Measurements from ENCODE around the gene FAM120A.

Gene FAM120A

GRCh38 chr9:93565089-93565488, 113.6 kb downstream of the FAM120A start:
- no peak for DNase-seq

- peak; percentile 97 for DNase-seq
These were observed 115.2 kb downstream of the FAM120A start for GRCh38 chr9:93566408-93567270.

GRCh38 chr9:93567271-93567959, 115.9 kb downstream of the FAM120A start:
- no peak for DNase-seq

GRCh38 chr9:93568169-93568568, 116.7 kb downstream of the FAM120A start:
- no peak for DNase-seq

- no peak for DNase-seq
These were observed 118.2 kb downstream of the FAM120A start for GRCh38 chr9:93569621-93570174.

- DNase-seq, result no peak
These were observed 120.7 kb downstream of the FAM120A start for GRCh38 chr9:93572221-93572620.

GRCh38 chr9:93572636-93573515, 121.4 kb downstream of the FAM120A start:
- DNase-seq, result no peak

- no peak for DNase-seq
These were observed 122.0 kb downstream of the FAM120A start for GRCh38 chr9:93573516-93573828.

- DNase-seq, result no peak
These were observed 122.8 kb downstream of the FAM120A start for GRCh38 chr9:93574091-93574899.

- no peak for DNase-seq
These were observed 123.7 kb downstream of the FAM120A start for GRCh38 chr9:93574900-93575795.

GRCh38 chr9:93575796-93576257, 124.3 kb downstream of the FAM120A start:
- DNase-seq, result peak; percentile 64

- peak; percentile 42 for DNase-seq
These were observed 125.0 kb downstream of the FAM120A start, which contains the start of gene PHF2 for GRCh38 chr9:93576258-93577077. Gene PHF2 (plus strand): TSS chr9:93576584. CDS start chr9:93576774, 190 bp downstream.

GRCh38 chr9:93577078-93577974, 125.8 kb downstream of the FAM120A start:
- peak; percentile 27 for DNase-seq

- DNase-seq, result no peak
These were observed 126.6 kb downstream of the FAM120A start for GRCh38 chr9:93577975-93578682.

- no peak for DNase-seq
These were observed 127.4 kb downstream of the FAM120A start for GRCh38 chr9:93578844-93579243.

- no peak for DNase-seq
These were observed 128.4 kb downstream of the FAM120A start for GRCh38 chr9:93579711-93580516.
